HG02571 (cell line): Measurements from ENCODE around the gene PDE6C.

Experiments used
- ATAC-seq: cut with Tn5 transposase; IDR thresholded peaks from one replicate; pipeline ENCODE4 v1.9.1; 2021; ENCODE audit warnings: mild to moderate bottlenecking, moderate library complexity; ENCODE audit not compliant: unreplicated experiment

PDE6C gene

GRCh38 chr10:93701866-93702209 is 89.5 kb downstream of the PDE6C start:
- ATAC-seq = peak; percentile 19

- peak; percentile 81 for ATAC-seq
Observed at GRCh38 chr10:93702210-93703001, 90.1 kb downstream of the PDE6C start, which contains the start of gene FRA10AC1. TSS of gene FRA10AC1 (minus strand) at chr10:93702592. CDS start at chr10:93700106, 2,486 bp downstream.

GRCh38 chr10:93703066-93703465 is 90.7 kb downstream of the PDE6C start:
- no peak for ATAC-seq

GRCh38 chr10:93703841-93704240 is 91.5 kb downstream of the PDE6C start:
- ATAC-seq = no peak

GRCh38 chr10:93704451-93704850 is 92.1 kb downstream of the PDE6C start:
- no peak for ATAC-seq

- no peak for ATAC-seq
Observed at GRCh38 chr10:93707623-93708022, 95.3 kb downstream of the PDE6C start.

- no peak for ATAC-seq
Observed at GRCh38 chr10:93710333-93710909, 98.1 kb downstream of the PDE6C start.

- ATAC-seq = no peak
Observed at GRCh38 chr10:93711891-93712290, 99.6 kb downstream of the PDE6C start.

GRCh38 chr10:93712593-93712992 is 100.3 kb downstream of the PDE6C start:
- ATAC-seq = no peak

- peak; percentile 88 for ATAC-seq
Observed at GRCh38 chr10:93715345-93715744, 103.0 kb downstream of the PDE6C start.
